ENCODE data around the gene GP1BA.

GP1BA gene

DNA sequence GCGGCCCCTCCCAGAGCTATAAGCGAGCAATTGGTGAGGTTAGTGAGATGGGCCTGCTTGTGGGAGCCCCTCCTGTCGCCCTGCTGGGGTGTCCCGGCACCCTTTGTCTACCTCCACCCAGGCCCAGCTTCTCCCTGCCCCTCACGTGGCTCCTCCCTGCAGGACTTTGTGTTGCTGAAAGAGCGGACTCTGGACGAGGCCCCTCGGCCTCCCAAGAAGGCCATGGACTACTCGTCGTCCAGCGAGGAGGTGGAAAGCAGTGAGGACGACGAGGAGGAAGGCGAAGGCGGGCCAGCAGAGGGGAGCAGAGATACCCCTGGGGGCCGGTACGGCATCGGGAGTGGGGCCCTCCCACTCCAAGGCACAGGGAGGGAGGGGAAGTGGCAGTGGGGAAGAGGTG is 38.8 kb upstream of the GP1BA start:
- DNase-seq (ENCODE audit: extremely low spot score) = no peak
- CTCF ChIA-PET = no interaction called here
- POLR2A ChIA-PET = no interaction called here
- TF ChIP-seq CTCF (IDR thresholded peaks at IDR 0.05; ENCODE audit: control extremely low read depth, extremely low read depth, low read depth, missing control alignments) = no peak

- no peak for TF ChIP-seq CTCF (IDR thresholded peaks at IDR 0.05; ENCODE audit: control extremely low read depth, extremely low read depth, low read depth, missing control alignments)
- POLR2A ChIA-PET = no interaction called here
- DNase-seq (ENCODE audit: extremely low spot score) = no peak
- CTCF ChIA-PET = interaction anchor here (1.0 to 1.1 kb wide), 2 partner anchors 13 to 328 kb away, joined by 3 read pairs; no protein-coding TSS in a partner anchor
These were observed 38.1 kb upstream of the GP1BA start for GRCh38 chr17:4893721-4894560.

DNA sequence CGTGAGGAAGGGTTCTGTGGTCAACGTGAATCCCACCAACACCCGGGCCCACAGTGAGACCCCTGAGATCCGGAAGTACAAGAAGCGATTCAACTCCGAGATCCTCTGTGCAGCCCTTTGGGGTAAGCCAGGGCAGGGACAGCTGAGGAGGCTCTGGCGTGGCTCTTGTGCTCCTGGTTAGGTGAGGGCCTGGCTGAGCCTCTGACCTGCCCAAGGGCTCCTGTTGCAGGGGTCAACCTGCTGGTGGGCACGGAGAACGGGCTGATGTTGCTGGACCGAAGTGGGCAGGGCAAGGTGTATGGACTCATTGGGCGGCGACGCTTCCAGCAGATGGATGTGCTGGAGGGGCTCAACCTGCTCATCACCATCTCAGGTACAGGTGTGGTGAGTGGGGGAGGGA is 37.0 kb upstream of the GP1BA start:
- CTCF ChIA-PET = interaction anchor here (1.0 kb wide), 1 partner anchor 329 kb away, joined by 3 read pairs; no protein-coding TSS in a partner anchor
- DNase-seq (ENCODE audit: extremely low spot score) = no peak
- POLR2A ChIA-PET = no interaction called here
- TF ChIP-seq CTCF (IDR thresholded peaks at IDR 0.05; ENCODE audit: control extremely low read depth, extremely low read depth, low read depth, missing control alignments) = no peak

DNA sequence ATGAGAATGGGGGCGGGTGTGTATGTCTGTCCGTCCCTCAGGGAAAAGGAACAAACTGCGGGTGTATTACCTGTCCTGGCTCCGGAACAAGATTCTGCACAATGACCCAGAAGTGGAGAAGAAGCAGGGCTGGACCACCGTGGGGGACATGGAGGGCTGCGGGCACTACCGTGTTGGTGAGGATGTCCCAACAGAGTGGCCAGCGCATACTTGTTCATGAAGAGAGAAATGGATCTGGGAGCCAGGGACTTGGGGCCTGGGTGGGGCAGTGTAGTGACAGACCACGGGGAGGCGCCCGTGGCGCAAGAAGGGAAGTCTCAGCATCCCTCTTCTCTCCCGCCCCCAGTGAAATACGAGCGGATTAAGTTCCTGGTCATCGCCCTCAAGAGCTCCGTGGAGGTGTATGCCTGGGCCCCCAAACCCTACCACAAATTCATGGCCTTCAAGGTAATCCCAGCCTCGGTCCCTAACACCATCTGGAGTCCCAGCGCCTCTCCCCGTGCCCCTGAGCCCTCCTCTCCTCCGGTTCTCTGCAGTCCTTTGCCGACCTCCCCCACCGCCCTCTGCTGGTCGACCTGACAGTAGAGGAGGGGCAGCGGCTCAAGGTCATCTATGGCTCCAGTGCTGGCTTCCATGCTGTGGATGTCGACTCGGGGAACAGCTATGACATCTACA is 36.3 kb upstream of the GP1BA start:
- no peak for TF ChIP-seq CTCF (IDR thresholded peaks at IDR 0.05; ENCODE audit: control extremely low read depth, extremely low read depth, low read depth, missing control alignments)
- CTCF ChIA-PET = interaction anchor here (1.3 to 1.7 kb wide), 2 partner anchors 13 to 106 kb away, joined by 4 to 5 read pairs; no protein-coding TSS in a partner anchor
- POLR2A ChIA-PET = no interaction called here
- DNase-seq (ENCODE audit: extremely low spot score) = no peak

DNA sequence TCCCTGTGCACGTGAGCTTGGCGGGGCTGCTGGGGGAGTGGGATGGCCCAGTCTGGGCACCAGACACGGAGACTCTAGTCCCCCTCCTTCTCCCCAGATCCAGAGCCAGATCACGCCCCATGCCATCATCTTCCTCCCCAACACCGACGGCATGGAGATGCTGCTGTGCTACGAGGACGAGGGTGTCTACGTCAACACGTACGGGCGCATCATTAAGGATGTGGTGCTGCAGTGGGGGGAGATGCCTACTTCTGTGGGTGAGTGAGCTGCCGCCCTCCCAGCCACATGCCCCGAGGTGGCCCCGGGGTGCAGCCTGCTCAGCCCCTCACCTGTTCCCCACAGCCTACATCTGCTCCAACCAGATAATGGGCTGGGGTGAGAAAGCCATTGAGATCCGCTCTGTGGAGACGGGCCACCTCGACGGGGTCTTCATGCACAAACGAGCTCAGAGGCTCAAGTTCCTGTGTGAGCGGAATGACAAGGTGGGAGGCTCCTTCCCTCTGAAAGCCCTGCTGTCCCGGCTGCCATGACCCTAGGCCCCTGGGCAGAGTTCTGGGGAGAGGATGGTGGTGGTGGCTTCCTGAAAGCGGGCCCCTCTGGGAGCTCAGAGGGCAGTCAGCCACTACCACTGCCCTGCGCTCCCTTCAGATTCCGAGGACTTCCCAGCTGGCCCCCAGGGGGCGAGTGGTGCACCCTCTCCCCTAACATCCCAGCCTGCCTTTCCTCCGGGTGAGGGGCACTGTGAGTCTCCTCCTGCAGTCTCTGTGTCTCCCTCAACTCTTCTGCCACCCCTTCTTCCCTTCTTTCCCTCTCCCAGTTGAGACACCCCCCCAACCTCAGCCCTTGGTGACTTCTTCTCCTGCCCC is 35.5 kb upstream of the GP1BA start:
- POLR2A ChIA-PET = no interaction called here
- no peak for TF ChIP-seq CTCF (IDR thresholded peaks at IDR 0.05; ENCODE audit: control extremely low read depth, extremely low read depth, low read depth, missing control alignments)
- CTCF ChIA-PET = interaction anchor here (0.8 to 1.7 kb wide), 4 partner anchors 8 to 187 kb away, joined by 4 to 5 read pairs (median 4); partner anchors contain the start of gene ARRB2
- no peak for DNase-seq (ENCODE audit: extremely low spot score)

DNA sequence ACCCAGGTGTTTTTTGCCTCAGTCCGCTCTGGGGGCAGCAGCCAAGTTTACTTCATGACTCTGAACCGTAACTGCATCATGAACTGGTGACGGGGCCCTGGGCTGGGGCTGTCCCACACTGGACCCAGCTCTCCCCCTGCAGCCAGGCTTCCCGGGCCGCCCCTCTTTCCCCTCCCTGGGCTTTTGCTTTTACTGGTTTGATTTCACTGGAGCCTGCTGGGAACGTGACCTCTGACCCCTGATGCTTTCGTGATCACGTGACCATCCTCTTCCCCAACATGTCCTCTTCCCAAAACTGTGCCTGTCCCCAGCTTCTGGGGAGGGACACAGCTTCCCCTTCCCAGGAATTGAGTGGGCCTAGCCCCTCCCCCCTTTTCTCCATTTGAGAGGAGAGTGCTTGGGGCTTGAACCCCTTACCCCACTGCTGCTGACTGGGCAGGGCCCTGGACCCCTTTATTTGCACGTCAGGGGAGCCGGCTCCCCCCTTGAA is 34.8 kb upstream of the GP1BA start:
- POLR2A ChIA-PET = interaction anchor here (0.7 kb wide), 1 partner anchor 42 kb away, joined by 3 read pairs; the partner anchor contains the start of gene SLC25A11
- TF ChIP-seq CTCF (IDR thresholded peaks at IDR 0.05; ENCODE audit: control extremely low read depth, extremely low read depth, low read depth, missing control alignments) = no peak
- CTCF ChIA-PET = interaction anchor here (0.8 to 1.7 kb wide), 4 partner anchors 8 to 187 kb away, joined by 4 to 5 read pairs (median 4); partner anchors contain the start of gene ARRB2
- no peak for DNase-seq (ENCODE audit: extremely low spot score)
